DOHH2 (cell line): ENCODE data around the gene TYRO3.

Source experiments
- H3F3A ChIP-seq: fragments of 200-600 bp; sonication (generic), shearing (Covaris generic); 2 replicates; pipeline ENCODE4 v1.6.0; 2016; ENCODE audit warnings: antibody characterized with exemption, mild to moderate bottlenecking; ENCODE audit not compliant: control insufficient read depth, insufficient read depth
- H3K27ac ChIP-seq: fragments of 200-600 bp; sonication (generic); 2 replicates; pipeline ENCODE4 v1.5.1; 2014; ENCODE audit warnings: low read depth, mild to moderate bottlenecking, low read length, moderate library complexity
- H3K27me3 ChIP-seq: fragments of 200-600 bp; sonication (generic); 2 replicates; pipeline ENCODE4 v1.6.1; 2014; ENCODE audit warnings: mild to moderate bottlenecking, low read length, mixed read lengths; ENCODE audit not compliant: control insufficient read depth
- H3K36me3 ChIP-seq: fragments of 200-600 bp; sonication (generic); 2 replicates; pipeline ENCODE4 v1.6.1; 2014; ENCODE audit warnings: mild to moderate bottlenecking, low read length, moderate library complexity, mixed read lengths; ENCODE audit not compliant: control insufficient read depth
- H3K4me1 ChIP-seq: fragments of 200-600 bp; sonication (generic); 2 replicates; pipeline ENCODE4 v1.6.1; 2014; ENCODE audit warnings: mild to moderate bottlenecking, low read length, mixed read lengths; ENCODE audit not compliant: control insufficient read depth
- H3K4me2 ChIP-seq: fragments of 200-600 bp; sonication (generic); 2 replicates; pipeline ENCODE4 v1.6.0; 2014; ENCODE audit warnings: mild to moderate bottlenecking, low read length, moderate library complexity
- H3K4me3 ChIP-seq: fragments of 200-600 bp; sonication (generic); 2 replicates; pipeline ENCODE4 v1.5.1; 2014; ENCODE audit warnings: mild to moderate bottlenecking, low read length, mixed read lengths
- H3K79me2 ChIP-seq: fragments of 200-600 bp; sonication (generic); 2 replicates; pipeline ENCODE4 v1.6.1; 2014; ENCODE audit warnings: mild to moderate bottlenecking, low read length, mixed read lengths; ENCODE audit not compliant: control insufficient read depth
- H3K9me2 ChIP-seq: fragments of 200-600 bp; sonication (generic); replicated peaks from 2 replicates; pipeline ENCODE4 v1.6.1; 2014; ENCODE audit warnings: mild to moderate bottlenecking, low read length, mixed read lengths; ENCODE audit not compliant: control insufficient read depth
- H3K9me3 ChIP-seq: fragments of 200-600 bp; sonication (generic); 2 replicates; pipeline ENCODE4 v1.6.1; 2014; ENCODE audit warnings: antibody characterized with exemption, low read length, mixed read lengths; ENCODE audit not compliant: control insufficient read depth, insufficient read depth
- H4K20me1 ChIP-seq: fragments of 200-600 bp; sonication (generic); 2 replicates; pipeline ENCODE4 v1.6.0; 2014; ENCODE audit warnings: low read depth, mild to moderate bottlenecking, antibody characterized with exemption, low read length, moderate library complexity; ENCODE audit not compliant: control insufficient read depth, insufficient read depth
- CTCF ChIP-seq: fragments of 200-600 bp; sonication (generic); IDR thresholded peaks from one replicate; pipeline ENCODE4 v1.5.1; 2014; ENCODE audit warnings: antibody characterized with exemption, mild to moderate bottlenecking, low read depth, low read length; ENCODE audit not compliant: poor library complexity, severe bottlenecking
- EZH2phosphoT487 ChIP-seq: fragments of 200-600 bp; sonication (generic); IDR thresholded peaks from 2 replicates; pipeline ENCODE4 v1.6.1; 2017; ENCODE audit warnings: borderline replicate concordance, mild to moderate bottlenecking, antibody characterized with exemption, low read length, moderate library complexity, mixed read lengths

The TYRO3 gene

DNA sequence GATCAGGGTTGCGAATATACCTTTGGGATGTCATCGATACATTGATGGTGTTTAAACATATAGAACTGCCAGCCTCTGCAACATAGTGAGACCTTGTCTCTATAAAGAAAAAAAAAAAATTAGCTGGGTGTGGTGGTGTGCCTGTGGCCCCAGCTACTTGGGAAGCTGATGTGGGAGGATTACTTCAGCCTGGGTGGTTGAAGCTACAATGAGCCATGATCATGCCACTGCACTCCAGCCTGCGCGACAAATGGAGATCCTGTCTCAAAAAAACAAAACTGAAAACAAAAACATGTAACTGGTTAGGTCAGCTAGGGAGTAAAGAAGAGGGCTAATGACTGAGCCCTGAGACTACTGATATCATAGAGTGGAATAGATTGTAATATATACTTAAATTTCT, 70.5 kb downstream of the TYRO3 start:
- Histone ChIP-seq H3K4me3 (no peak overlapping the region), H3K9me3 (no peaks in the 10 kb centered on the region), H3K27ac (no peak overlapping the region), H3K27me3 (no peaks in the 10 kb centered on the region), H3K79me2 (no peaks in the 10 kb centered on the region), H3K4me2 (no peak overlapping the region), H4K20me1 (no peaks in the 10 kb centered on the region), H3K36me3 (no peaks in the 10 kb centered on the region), H3F3A (peaks cover 10% of the 10 kb centered on the region), H3K4me1 (peaks cover 54% of the 10 kb centered on the region), H3K9me2 (no peaks in the 10 kb centered on the region)
- TF ChIP-seq CTCF = no peak
- TF ChIP-seq EZH2phosphoT487 = no peak

DNA sequence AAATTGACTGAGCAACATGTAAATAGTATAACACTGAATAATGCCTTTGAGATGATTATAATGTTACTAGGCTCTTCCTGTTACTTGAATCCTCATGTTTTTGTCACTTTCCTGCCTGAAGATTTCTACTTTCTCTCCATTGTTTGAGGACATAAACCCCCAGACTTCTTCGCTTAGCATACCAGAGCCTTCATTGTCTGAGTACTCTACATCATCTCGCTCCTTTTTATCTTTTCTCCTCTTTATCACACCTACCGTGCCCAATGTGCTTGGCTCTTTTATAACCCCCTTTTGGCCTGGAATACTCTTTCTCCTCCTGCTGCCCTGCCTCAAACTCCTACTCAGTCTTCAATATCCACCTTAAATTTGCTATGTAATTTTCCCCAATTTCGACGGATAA, 70.9 kb downstream of the TYRO3 start:
- peaks cover 56% of the 10 kb centered on the region for H3K4me1 ChIP-seq

DNA sequence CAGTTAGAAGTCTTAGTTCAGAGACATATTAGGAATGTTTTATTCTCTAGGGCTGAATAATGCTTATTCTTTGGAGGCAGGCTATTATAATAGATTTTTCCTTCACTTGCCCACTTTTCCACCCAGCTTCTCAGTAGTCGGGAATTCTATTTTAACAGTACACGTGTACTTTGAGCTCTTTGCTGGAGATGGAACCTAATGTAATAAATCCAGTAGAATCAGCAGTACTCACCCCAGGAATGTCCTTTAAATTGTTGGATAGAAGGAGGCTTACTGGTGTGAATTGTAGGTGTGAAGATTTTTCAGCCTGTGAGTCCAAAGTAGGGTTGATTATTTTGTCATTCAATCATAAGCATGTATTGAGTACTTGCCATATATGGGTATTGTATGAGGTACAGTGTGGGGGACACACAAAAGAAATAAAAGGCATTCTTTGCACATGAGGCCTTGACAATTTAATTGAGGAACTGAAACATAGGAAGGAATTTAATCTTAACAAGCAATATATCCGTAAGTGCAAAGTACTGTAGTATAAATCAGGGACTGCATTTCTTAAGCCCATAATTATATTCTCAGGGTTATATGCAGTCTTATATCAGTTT, 71.7 kb downstream of the TYRO3 start:
- no peak overlapping the region for H3K4me3 ChIP-seq
- peaks cover 10% of the 10 kb centered on the region for H3F3A ChIP-seq
- H3K27ac ChIP-seq = no peak overlapping the region
- peaks cover 49% of the 10 kb centered on the region for H3K4me1 ChIP-seq
- H3K79me2 ChIP-seq = no peaks in the 10 kb centered on the region
- no peak for TF ChIP-seq CTCF
- TF ChIP-seq EZH2phosphoT487 = no peak
- no peaks in the 10 kb centered on the region for H3K36me3 ChIP-seq
- no peaks in the 10 kb centered on the region for H4K20me1 ChIP-seq
- H3K27me3 ChIP-seq = no peaks in the 10 kb centered on the region
- H3K9me2 ChIP-seq = no peaks in the 10 kb centered on the region
- no peaks in the 10 kb centered on the region for H3K9me3 ChIP-seq
- H3K4me2 ChIP-seq = peak overlapping the region; percentile 37

More for the DNA sequence above, 70.9 kb downstream of the TYRO3 start:
- Histone ChIP-seq H4K20me1 (no peaks in the 10 kb centered on the region), H3K9me2 (no peaks in the 10 kb centered on the region), H3K4me2 (no peak overlapping the region), H3K4me3 (no peak overlapping the region), H3K9me3 (no peaks in the 10 kb centered on the region), H3K27me3 (no peaks in the 10 kb centered on the region), H3K79me2 (no peaks in the 10 kb centered on the region), H3K36me3 (no peaks in the 10 kb centered on the region), H3K27ac (no peak overlapping the region), H3F3A (peaks cover 10% of the 10 kb centered on the region)
- no peak for TF ChIP-seq EZH2phosphoT487
- no peak for TF ChIP-seq CTCF
